ENCODE data around the gene UTP14C.

GRCh38 chr13:52002361-52002760 is 22.1 kb upstream of the UTP14C start:
- TF ChIP-seq POLR2A (IDR thresholded peaks at IDR 0.05; ENCODE audit: low read depth) (no peak), CTCF (IDR thresholded peaks at IDR 0.05) (no peak)

Measured in esophagus muscularis mucosa (tissue), 3 donors.